Non-pigmented ciliary epithelial cell (primary cell): Measurements from ENCODE around the gene LMAN1.

Experiments used
- DNase-seq: peaks from one replicate; pipeline ENCODE4 v3.0.0-alpha.2; 2010; ENCODE audit warnings: low read depth

Gene LMAN1

DNA sequence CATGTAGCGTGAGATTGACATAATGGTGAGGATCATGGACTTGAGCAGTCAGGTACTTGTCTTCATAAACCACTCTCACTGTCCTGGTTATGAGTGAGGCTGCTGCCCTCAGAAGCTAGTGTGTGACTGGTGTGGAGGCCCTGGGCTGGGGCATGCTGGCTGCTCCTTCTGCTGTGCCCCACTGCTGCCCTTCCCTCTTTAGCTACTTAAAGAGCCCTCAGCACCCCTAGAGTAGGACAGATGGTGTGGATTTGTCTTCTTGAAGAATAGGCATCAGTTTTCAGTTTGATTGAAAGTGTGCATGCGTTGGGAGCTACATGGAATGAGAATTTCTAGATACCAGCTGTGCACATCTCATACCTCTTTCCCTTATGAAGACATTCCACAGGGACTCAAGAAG, 56.1 kb downstream of the LMAN1 start:
- DNase-seq, result no peak

DNA sequence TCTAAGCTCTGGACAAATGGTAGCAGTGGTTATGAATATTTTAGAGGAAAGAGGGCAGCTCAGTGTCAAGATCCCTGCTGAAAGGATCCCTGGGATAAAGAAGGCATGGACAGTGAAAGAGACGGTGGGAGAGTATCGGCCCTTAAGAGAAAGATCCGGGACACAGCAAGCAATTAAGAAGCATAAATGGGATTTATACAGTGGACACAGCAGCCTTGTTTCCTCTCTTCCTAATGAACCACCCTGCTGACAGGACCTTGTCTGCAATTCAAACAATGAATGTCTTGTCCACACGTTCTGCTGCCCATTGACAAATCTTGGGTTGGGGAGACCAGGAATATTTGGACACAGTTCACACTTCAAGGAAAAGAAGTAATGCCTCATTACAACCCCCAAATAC, 57.1 kb downstream of the LMAN1 start:
- no peak for DNase-seq

DNA sequence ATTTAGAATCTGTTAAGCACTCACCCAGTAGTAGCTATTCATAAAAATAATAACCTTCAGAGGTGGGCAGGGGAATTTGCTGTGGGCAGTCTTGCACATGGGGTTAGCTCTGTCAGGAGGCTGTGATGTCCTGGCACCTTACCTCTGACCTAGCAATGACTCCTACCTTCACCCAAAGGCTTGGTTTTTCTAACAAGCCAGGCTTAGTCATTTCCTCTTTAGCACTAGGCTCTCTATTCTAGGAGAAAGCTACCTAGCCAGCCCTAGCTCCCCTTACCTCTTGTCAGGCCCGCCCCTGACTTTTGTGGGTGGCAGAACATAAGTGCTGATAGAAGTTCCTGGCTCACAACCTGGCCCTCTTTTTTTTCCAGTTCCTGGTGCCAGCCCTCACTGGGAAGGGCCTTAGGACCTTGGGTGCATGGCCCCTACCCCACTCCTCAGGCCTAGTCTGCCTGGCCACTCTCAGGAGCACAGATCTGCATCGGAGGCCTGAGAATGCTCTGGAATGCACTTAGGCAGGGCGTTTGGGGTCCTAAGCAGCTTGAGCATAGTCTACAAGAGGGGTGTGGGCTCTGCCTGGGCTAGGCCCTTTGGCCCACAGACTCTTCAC, 58.3 kb downstream of the LMAN1 start:
- DNase-seq, result no peak

DNA sequence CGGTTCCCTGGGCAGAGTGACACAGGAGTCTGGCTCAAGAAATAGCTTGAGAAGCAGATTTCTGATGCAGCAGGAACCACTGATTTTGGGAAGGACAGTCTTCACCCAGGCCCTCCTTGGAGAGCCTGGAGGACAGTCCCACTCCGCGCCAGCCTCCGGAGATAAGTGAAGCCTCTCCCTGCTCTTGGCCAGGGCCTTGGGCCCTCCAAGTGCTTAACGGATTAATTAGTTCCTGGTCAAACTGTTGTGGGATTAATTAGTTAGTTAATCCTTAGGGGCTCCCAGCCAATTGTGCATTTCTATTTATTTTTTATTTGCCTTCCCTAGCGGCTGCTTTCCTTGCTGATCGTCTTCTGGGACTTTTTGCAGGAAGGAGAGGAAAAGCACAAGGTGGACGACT, 60.2 kb downstream of the LMAN1 start:
- DNase-seq, result no peak

DNA sequence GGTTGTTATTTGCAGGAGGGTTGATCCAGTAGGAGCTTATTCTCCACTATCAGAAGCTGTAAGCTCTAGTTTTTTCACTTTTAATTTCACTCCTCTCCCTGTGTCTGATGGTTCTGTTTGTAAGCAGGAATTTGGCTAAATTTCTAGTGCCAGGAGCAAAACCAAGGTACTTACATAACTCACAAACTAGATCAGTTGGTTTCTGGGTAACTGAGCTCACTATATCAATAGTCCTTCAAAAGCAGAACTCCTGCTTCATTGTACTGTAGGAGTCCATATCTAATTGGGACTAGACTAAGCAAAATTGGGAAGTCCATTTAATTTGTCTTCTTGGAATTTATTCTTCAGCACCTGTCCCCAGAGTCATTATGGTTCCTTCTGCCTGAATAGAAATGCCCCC, 65.7 kb downstream of the LMAN1 start:
- no peak for DNase-seq

DNA sequence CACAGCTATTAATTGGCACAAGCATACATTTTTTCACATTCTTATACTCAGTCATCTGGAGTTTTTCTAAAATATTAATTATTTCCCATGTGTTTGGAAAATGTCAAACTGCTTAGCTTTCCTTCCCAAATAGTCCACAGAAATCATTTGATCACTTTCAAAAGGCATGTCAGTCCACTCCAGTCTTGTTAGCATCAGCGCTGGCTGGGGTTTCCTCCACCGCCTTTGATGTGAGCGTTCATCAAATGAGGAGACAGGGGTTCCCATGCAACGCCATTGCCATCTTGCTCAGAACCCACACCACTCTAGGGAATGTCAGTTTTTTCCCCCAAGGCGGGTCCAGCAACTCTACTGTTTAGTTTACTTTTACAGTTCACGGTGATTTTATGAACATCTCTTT, 72.7 kb downstream of the LMAN1 start:
- DNase-seq, result no peak

DNA sequence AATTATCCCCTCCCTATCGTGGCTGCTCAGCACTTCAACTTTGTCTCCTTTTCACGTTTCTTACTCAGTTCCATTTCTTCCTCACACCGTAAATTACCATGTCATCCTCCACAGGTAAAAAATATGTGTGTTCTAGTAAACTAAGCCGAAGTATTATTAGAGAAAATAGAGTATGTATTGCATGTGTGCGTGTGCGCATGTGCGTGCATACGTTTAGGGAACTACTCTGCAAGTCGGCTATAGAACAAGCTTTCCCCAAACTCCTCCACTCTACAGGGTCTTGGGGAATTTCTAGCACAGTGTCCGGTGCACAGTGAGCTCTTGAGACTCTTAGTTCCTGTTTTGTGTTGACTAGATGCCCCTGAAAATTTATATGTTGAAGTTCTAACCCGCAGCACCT, 76.7 kb downstream of the LMAN1 start:
- DNase-seq, result no peak

DNA sequence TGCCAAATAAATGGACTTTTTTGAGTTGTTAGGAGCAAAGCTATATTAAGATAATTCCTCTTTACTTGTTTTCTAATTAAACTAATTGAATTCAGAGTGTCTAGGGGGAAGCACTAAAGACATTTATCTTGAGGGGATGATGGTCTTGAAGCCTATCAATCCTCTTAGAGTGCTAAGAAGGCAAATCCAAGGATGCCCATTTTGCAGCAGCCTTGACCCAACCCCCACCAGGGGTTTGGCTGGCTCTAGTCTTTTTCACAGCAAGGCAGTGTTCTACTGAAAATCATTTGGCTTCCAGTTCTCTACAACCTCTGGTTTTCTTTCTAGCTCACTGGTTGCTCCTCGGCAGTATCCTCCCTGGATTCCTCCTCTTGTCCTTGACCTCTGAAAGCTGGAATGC, 79.3 kb downstream of the LMAN1 start:
- no peak for DNase-seq

DNA sequence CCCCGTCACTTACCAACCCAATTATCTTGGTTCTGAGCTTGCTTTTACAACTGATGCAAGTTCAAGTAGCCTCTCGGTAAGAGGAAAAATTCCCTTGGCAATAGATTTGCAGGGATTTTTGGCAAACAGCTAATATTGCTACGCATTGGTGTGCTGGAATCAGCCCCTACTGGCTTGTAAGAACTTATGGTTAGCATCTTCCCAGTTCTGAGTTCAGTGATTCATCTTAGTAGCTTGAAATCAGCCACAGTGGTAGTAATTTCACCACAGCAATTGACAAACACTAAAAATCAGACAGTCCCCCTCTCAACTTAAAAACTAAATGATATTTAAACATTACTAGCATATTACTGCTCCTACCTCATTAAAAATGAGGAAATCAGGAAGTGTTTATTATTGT, 79.9 kb downstream of the LMAN1 start:
- no peak for DNase-seq

DNA sequence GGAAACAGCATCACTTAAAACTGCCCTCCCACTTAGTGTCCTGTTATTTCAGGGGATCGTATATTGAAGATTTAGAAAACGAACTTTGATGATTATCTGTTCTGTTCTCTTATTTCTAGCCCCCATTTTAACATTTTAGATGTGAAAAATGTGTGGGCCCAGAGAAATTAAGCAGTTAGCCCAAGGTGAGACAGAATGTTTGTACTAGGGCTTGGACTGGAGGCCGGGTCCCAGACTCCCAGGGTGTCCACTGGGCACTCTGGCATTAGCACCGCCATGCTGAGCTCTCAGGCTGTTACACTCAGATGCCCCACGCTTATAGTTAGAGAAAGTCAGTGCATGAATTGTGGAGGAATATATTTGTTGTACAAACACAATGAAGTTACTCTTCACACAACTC, 80.3 kb downstream of the LMAN1 start:
- no peak for DNase-seq
